Endometrial microvascular endothelial cells (primary cell): Measurements from ENCODE around the gene CDH13. TPM values are rescaled to one million over a fixed set of nuclear protein-coding genes. Genes with fewer than 3 reads are reported as not detected.

ENCODE experiments used
- in situ Hi-C: cut with HindIII; loops from 2 replicates; pipeline ENCODE4 v1.10.0; 2017; ENCODE audit warnings: low sequenced_read_pairs, low pct_unique_long_range_greater_than_20kb; ENCODE audit errors: inconsistent ontology term
- total RNA-seq: library from RNA; depleted of rRNA; stranded (reverse); fragments of >200 nt; gene quantifications from one replicate; pipeline ENCODE4 v1.2.3, GENCODE V29; 2015; ENCODE audit errors: inconsistent ontology term

CDH13 gene
- total RNA-seq, 1 donor from 2014 or later, result 75.5 TPM

- in situ Hi-C loops, result no loop called here
Measured at GRCh38 chr16:82643936-82644630, 17.3 kb downstream of the CDH13 start.

- in situ Hi-C loops, result no loop called here
Measured at GRCh38 chr16:82646504-82646903, 19.7 kb downstream of the CDH13 start.

- in situ Hi-C loops, result no loop called here
Measured at GRCh38 chr16:82649766-82650165, 23.0 kb downstream of the CDH13 start.

- in situ Hi-C loops, result no loop called here
Measured at GRCh38 chr16:82650804-82651203, 24.0 kb downstream of the CDH13 start.

- in situ Hi-C loops, result no loop called here
Measured at GRCh38 chr16:82651921-82652601, 25.3 kb downstream of the CDH13 start.

- in situ Hi-C loops, result no loop called here
Measured at GRCh38 chr16:82652826-82653225, 26.1 kb downstream of the CDH13 start.

- in situ Hi-C loops, result no loop called here
Measured at GRCh38 chr16:82653550-82654511, 27.1 kb downstream of the CDH13 start.

- in situ Hi-C loops, result no loop called here
Measured at GRCh38 chr16:82655072-82655714, 28.4 kb downstream of the CDH13 start.

- in situ Hi-C loops, result no loop called here
Measured at GRCh38 chr16:82655720-82656490, 29.1 kb downstream of the CDH13 start.

- in situ Hi-C loops, result no loop called here
Measured at GRCh38 chr16:82657239-82657638, 30.5 kb downstream of the CDH13 start.

- in situ Hi-C loops, result no loop called here
Measured at GRCh38 chr16:82657786-82658185, 31.0 kb downstream of the CDH13 start.

GRCh38 chr16:82658796-82659195, 32.0 kb downstream of the CDH13 start:
- in situ Hi-C loops, result no loop called here

- in situ Hi-C loops, result no loop called here
Measured at GRCh38 chr16:82660075-82660645, 33.4 kb downstream of the CDH13 start.

- in situ Hi-C loops, result no loop called here
Measured at GRCh38 chr16:82660966-82661365, 34.2 kb downstream of the CDH13 start.

GRCh38 chr16:82664181-82664580, 37.4 kb downstream of the CDH13 start:
- in situ Hi-C loops, result no loop called here

- in situ Hi-C loops, result no loop called here
Measured at GRCh38 chr16:82665025-82665424, 38.3 kb downstream of the CDH13 start.

GRCh38 chr16:82667437-82667836, 40.7 kb downstream of the CDH13 start:
- in situ Hi-C loops, result no loop called here

GRCh38 chr16:82668094-82668493, 41.3 kb downstream of the CDH13 start:
- in situ Hi-C loops, result no loop called here
